GM12878 (cell line): ENCODE measurements around the gene AIF1L. TPM values are rescaled to one million over a fixed set of nuclear protein-coding genes. Genes with fewer than 3 reads are reported as not detected.

Source experiments
- ATAC-seq: fragments of 200-7000 bp; cut with Tn5 transposase; 3 replicates; pipeline ENCODE4 v1.9.1; 2020; ENCODE audit warnings: mild to moderate bottlenecking, moderate library complexity
- BruUV-seq: library from RNA; stranded (reverse); fragments of 400-500 nt; replicated peaks from 2 replicates; lab custom pipeline; 2021; lab: Mats Ljungman, UMichigan
- CTCF ChIA-PET: fragments of 300-600 bp; sonication (Branson Sonifier 250); formaldehyde crosslinking; extraction: SDS; loops from one replicate; lab custom pipeline; 2021; ENCODE audit warnings: inconsistent platforms; lab: Yijun Ruan, JAX
- POLR2A ChIA-PET: fragments of 350-600 bp; formaldehyde crosslinking; extraction: SDS; loops from one replicate; lab custom pipeline; 2021; ENCODE audit warnings: inconsistent platforms; lab: Charles Lee
- RAD21 ChIA-PET: fragments of 300-600 bp; sonication (Branson Sonifier 250); formaldehyde crosslinking; loops from one replicate; lab custom pipeline; 2023; ENCODE audit warnings: antibody characterized with exemption; ENCODE audit not compliant: unreplicated experiment; lab: Charles Lee
- SMC1A ChIA-PET: fragments of 300-600 bp; sonication (Branson Sonifier 250); formaldehyde crosslinking; loops from one replicate; lab custom pipeline; 2023; ENCODE audit not compliant: unreplicated experiment, uncharacterized antibody; lab: Charles Lee
- DNase-seq: peaks from one replicate; pipeline ENCODE4 v3.0.0-alpha.2; 2011; ENCODE audit warnings: low read depth, low spot score
- FAIRE-seq: peaks from 3 replicates; lab custom pipeline; 2011; peaks lifted over from hg19 to GRCh38; lab: Jason Lieb, UNC
- H2AFZ ChIP-seq: 2 replicates; pipeline ENCODE4 v1.6.0; 2011; ENCODE audit warnings: low read depth, low read length, control low read depth; ENCODE audit not compliant: control insufficient read depth
- H3K27ac ChIP-seq: 2 replicates; pipeline ENCODE4 v1.5.1; 2011; ENCODE audit warnings: control low read depth; ENCODE audit not compliant: control insufficient read depth, insufficient read depth
- H3K27me3 ChIP-seq, 2 experiments: replicated peaks in 1 of 2; 2 replicates each; pipeline versions ENCODE4 v1.6.0 to v1.6.1; 2011; ENCODE audit warnings: low read length in 1 of 2; ENCODE audit not compliant: control insufficient read depth in 2 of 2, insufficient read depth in 2 of 2
- H3K36me3 ChIP-seq, 2 experiments: 2 replicates each; pipeline ENCODE4 v1.5.1; 2011; ENCODE audit warnings: low read length in 1 of 2; ENCODE audit not compliant: control insufficient read depth in 2 of 2, insufficient read depth in 2 of 2
- H3K4me1 ChIP-seq: 2 replicates; pipeline ENCODE4 v1.6.1; 2011; ENCODE audit warnings: mild to moderate bottlenecking, low read length, moderate library complexity, mixed read lengths; ENCODE audit not compliant: control insufficient read depth, insufficient read depth
- H3K4me2 ChIP-seq: 2 replicates; pipeline ENCODE4 v1.6.0; 2011; ENCODE audit warnings: control low read depth; ENCODE audit not compliant: control insufficient read depth, insufficient read depth
- H3K4me3 ChIP-seq: fragments of 200-600 bp; sonication (generic); 2 replicates; pipeline ENCODE4 v1.5.1; 2016
- H3K79me2 ChIP-seq: 2 replicates; pipeline ENCODE4 v1.6.0; 2011; ENCODE audit warnings: low read length; ENCODE audit not compliant: control insufficient read depth, insufficient read depth
- H3K9ac ChIP-seq: 2 replicates; pipeline ENCODE4 v1.8.0; 2011; ENCODE audit warnings: low read length, control low read depth, mixed read lengths; ENCODE audit not compliant: control insufficient read depth, insufficient read depth
- H3K9me3 ChIP-seq: replicated peaks from 3 replicates; pipeline ENCODE4 v1.5.1; 2011; ENCODE audit warnings: mild to moderate bottlenecking, low read length; ENCODE audit not compliant: control insufficient read depth, insufficient read depth
- H4K20me1 ChIP-seq: 2 replicates; pipeline ENCODE4 v1.6.0; 2011; ENCODE audit not compliant: control insufficient read depth, insufficient read depth
- IRF4 ChIP-seq: IDR thresholded peaks from 2 replicates; pipeline ENCODE4 v1.6.1; 2011; ENCODE audit warnings: low read depth, low read length
- LARP7 ChIP-seq: fragments of 450-650 bp; IDR thresholded peaks from 2 replicates; pipeline ENCODE4 v1.6.1; 2017; ENCODE audit warnings: mild to moderate bottlenecking
- POU2F2 ChIP-seq: IDR thresholded peaks from 3 replicates; pipeline ENCODE4 v1.6.1; 2011; ENCODE audit warnings: low read depth, mild to moderate bottlenecking, low read length, borderline replicate concordance
- TCF3 ChIP-seq: IDR thresholded peaks from 2 replicates; pipeline ENCODE4 v1.6.1; 2012; ENCODE audit warnings: low read depth, mild to moderate bottlenecking, low read length, borderline replicate concordance; ENCODE audit not compliant: insufficient read depth
- YY1 ChIP-seq: IDR thresholded peaks from 2 replicates; pipeline ENCODE4 v1.6.1; 2011; ENCODE audit warnings: low read depth, mild to moderate bottlenecking, low read length
- ZNF217 ChIP-seq: fragments of 450-650 bp; IDR thresholded peaks from 2 replicates; pipeline ENCODE4 v1.6.1; 2017; ENCODE audit warnings: antibody characterized with exemption, mild to moderate bottlenecking
- ZNF24 ChIP-seq: fragments of 450-650 bp; IDR thresholded peaks from 2 replicates; pipeline ENCODE4 v1.6.1; 2017; ENCODE audit warnings: antibody characterized with exemption, mild to moderate bottlenecking
- WGBS: methylation state at CpG from one replicate; pipeline ENCODE4 v1.1.6; 2016; ENCODE audit warnings: low lambda C conversion rate; ENCODE audit not compliant: insufficient replicate concordance, insufficient coverage; ENCODE audit errors: missing lambda C conversion rate; 5-methylcytosine and 5-hydroxymethylcytosine counted together
- in situ Hi-C: fragments of 300-500 bp; cut with MboI; formaldehyde crosslinking; loops from 9 replicates; pipeline ENCODE4 v1.14.3; 2018; ENCODE audit warnings: mixed read lengths
- intact Hi-C: fragments of 100-400 bp; cut with micrococcal nuclease; formaldehyde crosslinking; loops from one replicate; pipeline ENCODE4 v1.14.2; 2022; ENCODE audit not compliant: unreplicated experiment
- polyA plus RNA-seq, 11 experiments: library from polyadenylated mRNA; depleted of rRNA in 4 of 11; unstranded in 6 of 11; stranded (reverse) in 5 of 11; fragments of >200 nt; fragmentation: Nextera tagmentation in 4 of 11; fragmentation: Illumina TruSeq in 1 of 11; extraction: Ambion mirVana in 4 of 11; extraction: Trizol in 1 of 11; gene quantifications; 1 replicate in 1 of 11; 2 replicates in 10 of 11; pipeline versions ENCODE4 v1.2.1 to v1.2.3, GENCODE V29; 2011 to 2016; ENCODE audit warnings: inconsistent platforms in 2 of 11, missing spikeins in 2 of 11, low read depth in 1 of 11
- total RNA-seq, 4 experiments: library from RNA; depleted of rRNA in 3 of 4; stranded (reverse); fragments of >200 nt in 3 of 4; fragmentation: Illumina TruSeq in 1 of 4; extraction: Trizol in 1 of 4; gene quantifications; 2 replicates each; pipeline versions ENCODE4 v1.2.1 to v1.2.3, GENCODE V29; 2013 to 2021
- TF ChIP-seq, protein P1 (sequence below): IDR thresholded peaks from 2 replicates; pipeline ENCODE4 v1.6.1; 2011; ENCODE audit warnings: borderline replicate concordance, low read depth, mild to moderate bottlenecking, moderate library complexity, low read length; ENCODE audit not compliant: insufficient read depth, poor library complexity, severe bottlenecking

The AIF1L gene
- total and polyA plus RNA-seq, 10 of the 15 experiments (the other 5 are each of a cell fraction or from before 2014, with no cell fraction given): 0.07 to 0.15 (median 0.08) TPM; not detected in 7

DNA sequence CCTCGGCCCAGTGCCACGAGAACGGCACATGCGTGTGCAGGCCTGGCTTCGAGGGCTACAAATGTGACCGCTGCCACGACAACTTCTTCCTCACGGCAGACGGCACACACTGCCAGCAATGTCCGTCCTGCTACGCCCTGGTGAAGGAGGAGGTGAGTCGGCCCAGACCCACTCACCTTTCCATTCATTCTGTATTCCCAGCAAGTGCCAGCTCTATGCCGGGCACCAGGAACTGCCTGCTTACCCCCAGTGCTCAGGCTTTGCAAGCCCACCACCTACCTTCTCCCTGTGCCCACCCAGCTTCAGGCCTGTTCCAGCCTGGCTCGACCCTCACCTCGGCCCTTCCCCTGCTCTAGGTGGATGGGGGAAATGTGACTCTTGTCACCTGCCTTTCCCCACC is 26.6 kb upstream of the AIF1L start:
- no peaks in the 10 kb centered on the region for H3K4me1 ChIP-seq
- WGBS: 61% methylated on average over 15 of the region's 15 CpGs
- no peak overlapping the region for H3K27ac ChIP-seq
- H3K79me2 ChIP-seq: no peaks in the 10 kb centered on the region
- no TSS peak for BruUV-seq
- SMC1A ChIA-PET: no interaction called here
- H3K4me3 ChIP-seq: no peak overlapping the region
- POLR2A ChIA-PET: no interaction called here
- H3K27me3 ChIP-seq: no peaks in the 10 kb centered on the region; a peak in 2 of 4 replicates
- no peak for ATAC-seq
- no peak overlapping the region for H2AFZ ChIP-seq
- no peak for TF ChIP-seq YY1
- no peak for TF ChIP-seq POU2F2
- TF ChIP-seq ZNF217: no peak
- no peak for TF ChIP-seq IRF4
- TF ChIP-seq ZNF24: no peak
- TF ChIP-seq, protein P1, sequence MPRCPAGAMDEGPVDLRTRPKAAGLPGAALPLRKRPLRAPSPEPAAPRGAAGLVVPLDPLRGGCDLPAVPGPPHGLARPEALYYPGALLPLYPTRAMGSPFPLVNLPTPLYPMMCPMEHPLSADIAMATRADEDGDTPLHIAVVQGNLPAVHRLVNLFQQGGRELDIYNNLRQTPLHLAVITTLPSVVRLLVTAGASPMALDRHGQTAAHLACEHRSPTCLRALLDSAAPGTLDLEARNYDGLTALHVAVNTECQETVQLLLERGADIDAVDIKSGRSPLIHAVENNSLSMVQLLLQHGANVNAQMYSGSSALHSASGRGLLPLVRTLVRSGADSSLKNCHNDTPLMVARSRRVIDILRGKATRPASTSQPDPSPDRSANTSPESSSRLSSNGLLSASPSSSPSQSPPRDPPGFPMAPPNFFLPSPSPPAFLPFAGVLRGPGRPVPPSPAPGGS: no peak
- no peak for TF ChIP-seq TCF3
- TF ChIP-seq LARP7: no peak
- TF ChIP-seq, all 136 proteins: peak for 0
- Histone ChIP-seq H3K36me3 (no peaks in the 10 kb centered on the region), H3K4me2 (no peak overlapping the region), H4K20me1 (no peaks in the 10 kb centered on the region), H3K9me3 (no peaks in the 10 kb centered on the region), H3K9ac (no peak overlapping the region)
- RAD21 ChIA-PET: no interaction called here
- DNase-seq (no peak), FAIRE-seq (no peak)
- intact Hi-C loops: no loop called here
- in situ Hi-C loops: no loop called here
- CTCF ChIA-PET: no interaction called here
